ENCODE results near the gene SRRM3.
"Not testable (repeated sequence)": the region's sequence is repeated elsewhere in the genome, so short reads cannot be mapped to it uniquely, and the experiment has no call there.

DNA sequence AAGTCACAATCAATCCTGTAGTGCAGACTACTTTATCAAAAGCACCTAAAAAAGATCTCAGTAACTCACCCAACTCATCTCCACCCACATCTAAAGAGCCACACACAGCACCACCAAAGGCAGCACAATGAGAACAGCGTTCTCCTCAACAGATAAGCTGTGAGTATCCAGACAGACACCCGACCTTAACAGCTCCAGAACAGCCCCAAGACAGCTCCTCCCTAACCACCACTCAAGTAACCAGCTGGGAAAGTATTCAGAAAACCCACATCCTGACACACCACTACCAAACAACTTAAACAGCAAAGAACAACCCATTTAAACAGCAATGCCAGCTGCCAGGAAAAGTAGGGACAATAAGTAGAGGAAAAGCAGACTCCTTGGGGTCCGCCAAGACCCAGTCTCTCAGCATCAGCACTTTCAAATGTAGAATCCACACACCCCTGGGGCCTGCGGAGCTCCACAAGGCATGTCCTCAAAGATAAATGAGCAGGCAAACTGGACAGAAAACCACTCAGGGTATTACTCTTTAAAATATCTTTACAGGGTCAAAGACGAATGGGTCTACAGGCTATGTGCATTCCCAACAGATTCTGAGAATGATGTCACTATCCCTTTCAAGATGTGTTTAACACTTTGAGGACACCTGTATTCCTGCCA is 48.0 kb upstream of the SRRM3 start:
- TF ChIP-seq EZH2 (IDR thresholded peaks at IDR 0.05; ENCODE audit: borderline replicate concordance, low read length): not testable (repeated sequence)
- TF ChIP-seq, protein P1, sequence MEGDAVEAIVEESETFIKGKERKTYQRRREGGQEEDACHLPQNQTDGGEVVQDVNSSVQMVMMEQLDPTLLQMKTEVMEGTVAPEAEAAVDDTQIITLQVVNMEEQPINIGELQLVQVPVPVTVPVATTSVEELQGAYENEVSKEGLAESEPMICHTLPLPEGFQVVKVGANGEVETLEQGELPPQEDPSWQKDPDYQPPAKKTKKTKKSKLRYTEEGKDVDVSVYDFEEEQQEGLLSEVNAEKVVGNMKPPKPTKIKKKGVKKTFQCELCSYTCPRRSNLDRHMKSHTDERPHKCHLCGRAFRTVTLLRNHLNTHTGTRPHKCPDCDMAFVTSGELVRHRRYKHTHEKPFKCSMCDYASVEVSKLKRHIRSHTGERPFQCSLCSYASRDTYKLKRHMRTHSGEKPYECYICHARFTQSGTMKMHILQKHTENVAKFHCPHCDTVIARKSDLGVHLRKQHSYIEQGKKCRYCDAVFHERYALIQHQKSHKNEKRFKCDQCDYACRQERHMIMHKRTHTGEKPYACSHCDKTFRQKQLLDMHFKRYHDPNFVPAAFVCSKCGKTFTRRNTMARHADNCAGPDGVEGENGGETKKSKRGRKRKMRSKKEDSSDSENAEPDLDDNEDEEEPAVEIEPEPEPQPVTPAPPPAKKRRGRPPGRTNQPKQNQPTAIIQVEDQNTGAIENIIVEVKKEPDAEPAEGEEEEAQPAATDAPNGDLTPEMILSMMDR (conservative IDR thresholded peaks at IDR 0.05 in 1 of 2, IDR thresholded peaks at IDR 0.05 in 1 of 2; ENCODE audit: extremely low read depth in 1 of 2, insufficient read depth in 1 of 2, low read depth in 1 of 2, low read length in 2 of 2): not testable (repeated sequence)

Data from mammary epithelial cell (primary cell).